Measurements from ENCODE around the gene MANSC1. TPM values are rescaled to one million over a fixed set of nuclear protein-coding genes. Genes with fewer than 3 reads are reported as not detected.

Gene MANSC1
- total RNA-seq: under 1 TPM in 1 of 2 experiments, not detected in 1; 0.14 TPM

GRCh38 chr12:12349711-12350665, at the start of gene MANSC1:
Gene MANSC1 (minus strand): TSS chr12:12350242. CDS start chr12:12343314, 6,928 bp downstream.
- peak within 1 kb of the TSS; percentile 65 for H3K4me3 Mint-ChIP-seq
- H3K9me3 Mint-ChIP-seq (ENCODE audit: low read depth): no peaks in the 10 kb centered on the region
- H3K27ac Mint-ChIP-seq: peak within 1 kb of the TSS; percentile 48
- peaks cover 19% of the 10 kb centered on the region for H3K27me3 Mint-ChIP-seq
- peaks cover 18% of the 10 kb centered on the region for H3K4me1 Mint-ChIP-seq
- ATAC-seq (peak; percentile 78), DNase-seq (peak; percentile 71)
- CTCF ChIA-PET: interaction anchor here (1.2 to 1.9 kb wide), 6 partner anchors 11 to 22 kb away, joined by 4 to 12 read pairs (median 8); no protein-coding TSS in a partner anchor
- no peaks in the 10 kb centered on the region for H3K36me3 Mint-ChIP-seq

GRCh38 chr12:12399161-12399560, 49.1 kb upstream of the MANSC1 start:
- CTCF ChIA-PET: no interaction called here
- Mint-ChIP-seq H3K4me1 (peaks cover 36% of the 10 kb centered on the region), H3K27me3 (no peaks in the 10 kb centered on the region), H3K9me3 (ENCODE audit: low read depth) (peaks cover 5% of the 10 kb centered on the region), H3K27ac (no peak overlapping the region), H3K4me3 (no peak overlapping the region), H3K36me3 (peaks cover 47% of the 10 kb centered on the region)
- no peak for DNase-seq
- ATAC-seq: no peak

GRCh38 chr12:12398026-12398859, 48.2 kb upstream of the MANSC1 start:
- CTCF ChIA-PET: interaction anchor here (0.7 to 0.8 kb wide), 3 partner anchors 11 to 391 kb away, joined by 3 read pairs; no protein-coding TSS in a partner anchor
- ATAC-seq (no peak), DNase-seq (no peak)
- H3K27ac Mint-ChIP-seq: no peak overlapping the region
- no peaks in the 10 kb centered on the region for H3K27me3 Mint-ChIP-seq
- peaks cover 5% of the 10 kb centered on the region for H3K9me3 Mint-ChIP-seq (ENCODE audit: low read depth)
- peaks cover 28% of the 10 kb centered on the region for H3K4me1 Mint-ChIP-seq
- peaks cover 40% of the 10 kb centered on the region for H3K36me3 Mint-ChIP-seq
- no peak overlapping the region for H3K4me3 Mint-ChIP-seq

GRCh38 chr12:12397184-12397583, 47.1 kb upstream of the MANSC1 start:
- DNase-seq (no peak), ATAC-seq (no peak)
- Mint-ChIP-seq H3K4me1 (peaks cover 27% of the 10 kb centered on the region), H3K4me3 (no peak overlapping the region), H3K27me3 (no peaks in the 10 kb centered on the region), H3K27ac (no peak overlapping the region), H3K36me3 (peaks cover 35% of the 10 kb centered on the region), H3K9me3 (ENCODE audit: low read depth) (peaks cover 5% of the 10 kb centered on the region)
- CTCF ChIA-PET: interaction anchor here (0.7 kb wide), 1 partner anchor 10 kb away, joined by 3 read pairs; no protein-coding TSS in a partner anchor

- CTCF ChIA-PET: no interaction called here
- no peaks in the 10 kb centered on the region for H3K27me3 Mint-ChIP-seq
- H3K27ac Mint-ChIP-seq: no peak overlapping the region
- no peak for ATAC-seq
- peaks cover 5% of the 10 kb centered on the region for H3K9me3 Mint-ChIP-seq (ENCODE audit: low read depth)
- no peak overlapping the region for H3K4me3 Mint-ChIP-seq
- no peak for DNase-seq
- H3K36me3 Mint-ChIP-seq: peaks cover 33% of the 10 kb centered on the region
- peaks cover 26% of the 10 kb centered on the region for H3K4me1 Mint-ChIP-seq
These were observed 46.7 kb upstream of the MANSC1 start for GRCh38 chr12:12396694-12397093.

- no peak for DNase-seq
- no peak for ATAC-seq
- Mint-ChIP-seq H3K27me3 (no peaks in the 10 kb centered on the region), H3K27ac (no peak overlapping the region), H3K4me3 (no peak overlapping the region), H3K9me3 (ENCODE audit: low read depth) (no peaks in the 10 kb centered on the region), H3K4me1 (peaks cover 16% of the 10 kb centered on the region), H3K36me3 (peaks cover 39% of the 10 kb centered on the region)
- CTCF ChIA-PET: interaction anchor here (0.6 kb wide), 1 partner anchor 38 kb away, joined by 3 read pairs; no protein-coding TSS in a partner anchor
These were observed 43.1 kb upstream of the MANSC1 start for GRCh38 chr12:12393171-12393570.

- H3K4me1 Mint-ChIP-seq: peaks cover 21% of the 10 kb centered on the region
- CTCF ChIA-PET: no interaction called here
- no peak for ATAC-seq
- no peak for DNase-seq
- no peaks in the 10 kb centered on the region for H3K9me3 Mint-ChIP-seq (ENCODE audit: low read depth)
- H3K27ac Mint-ChIP-seq: no peak overlapping the region
- H3K27me3 Mint-ChIP-seq: no peaks in the 10 kb centered on the region
- no peak overlapping the region for H3K4me3 Mint-ChIP-seq
- peaks cover 38% of the 10 kb centered on the region for H3K36me3 Mint-ChIP-seq
These were observed 42.4 kb upstream of the MANSC1 start for GRCh38 chr12:12392413-12392812.

GRCh38 chr12:12387501-12387900, 37.5 kb upstream of the MANSC1 start:
- no peak for DNase-seq

GRCh38 chr12:12384571-12385340, 34.7 kb upstream of the MANSC1 start:
- peak overlapping the region; percentile 94 for H3K27ac Mint-ChIP-seq
- H3K4me3 Mint-ChIP-seq: peak overlapping the region; percentile 38
- DNase-seq: peak; percentile 96
- peaks cover 55% of the 10 kb centered on the region for H3K36me3 Mint-ChIP-seq
- peaks cover 75% of the 10 kb centered on the region for H3K4me1 Mint-ChIP-seq
- CTCF ChIA-PET: interaction anchor here (0.6 to 2.8 kb wide), 19 partner anchors 9 to 352 kb away, joined by 3 to 28 read pairs (median 3); partner anchors contain the start of genes BORCS5 and DUSP16
- peaks cover 7% of the 10 kb centered on the region for H3K9me3 Mint-ChIP-seq (ENCODE audit: low read depth)
- peak; percentile 88 for ATAC-seq
- H3K27me3 Mint-ChIP-seq: no peaks in the 10 kb centered on the region

More at GRCh38 chr12:12387501-12387900, 37.5 kb upstream of the MANSC1 start:
- Mint-ChIP-seq H3K4me3 (no peak overlapping the region), H3K4me1 (peaks cover 63% of the 10 kb centered on the region), H3K27me3 (no peaks in the 10 kb centered on the region), H3K27ac (peak overlapping the region; percentile 79), H3K36me3 (peaks cover 48% of the 10 kb centered on the region), H3K9me3 (ENCODE audit: low read depth) (peaks cover 3% of the 10 kb centered on the region)
- ATAC-seq: no peak
- CTCF ChIA-PET: interaction anchor here (0.9 to 1.8 kb wide), 6 partner anchors 9 to 98 kb away, joined by 3 to 6 read pairs (median 4); no protein-coding TSS in a partner anchor

GRCh38 chr12:12381982-12382381, 31.9 kb upstream of the MANSC1 start:
- peaks cover 51% of the 10 kb centered on the region for H3K36me3 Mint-ChIP-seq
- H3K27ac Mint-ChIP-seq: peak overlapping the region; percentile 56
- H3K4me1 Mint-ChIP-seq: peaks cover 81% of the 10 kb centered on the region
- DNase-seq: no peak
- no peak overlapping the region for H3K4me3 Mint-ChIP-seq
- H3K9me3 Mint-ChIP-seq (ENCODE audit: low read depth): peaks cover 7% of the 10 kb centered on the region
- no peak for ATAC-seq
- no peaks in the 10 kb centered on the region for H3K27me3 Mint-ChIP-seq
- CTCF ChIA-PET: no interaction called here

GRCh38 chr12:12380949-12381593, 31.0 kb upstream of the MANSC1 start:
- no peak overlapping the region for H3K4me3 Mint-ChIP-seq
- DNase-seq (no peak), ATAC-seq (no peak)
- H3K36me3 Mint-ChIP-seq: peaks cover 52% of the 10 kb centered on the region
- peaks cover 80% of the 10 kb centered on the region for H3K4me1 Mint-ChIP-seq
- peak overlapping the region; percentile 99 for H3K27ac Mint-ChIP-seq
- CTCF ChIA-PET: no interaction called here
- H3K27me3 Mint-ChIP-seq: no peaks in the 10 kb centered on the region
- H3K9me3 Mint-ChIP-seq (ENCODE audit: low read depth): peaks cover 7% of the 10 kb centered on the region

All from activated CD8-positive, alpha-beta memory T cell treated with anti-CD3 and anti-CD28 coated beads, Interleukin-2, amount 10 ng/mL, durations not matched to agents 7 days and 5 days (primary cell).